Hepatocyte (in vitro differentiated cells): Measurements from ENCODE around the gene CENPU. TPM values are rescaled to one million over a fixed set of nuclear protein-coding genes. Genes with fewer than 3 reads are reported as not detected.

Experiments
- DNase-seq: peaks from one replicate; pipeline ENCODE4 v3.0.0-alpha.2; 2016; ENCODE audit warnings: low spot score
- H2AFZ ChIP-seq: fragments of 200-600 bp; sonication (generic); 2 replicates; pipeline ENCODE4 v1.6.0; 2016; ENCODE audit warnings: antibody characterized with exemption, mild to moderate bottlenecking
- H3K27ac ChIP-seq: fragments of 200-600 bp; sonication (generic); 2 replicates; pipeline ENCODE4 v1.5.1; 2016; ENCODE audit warnings: mild to moderate bottlenecking
- H3K27me3 ChIP-seq: fragments of 200-600 bp; sonication (generic); 2 replicates; pipeline ENCODE4 v1.6.1; 2016
- H3K36me3 ChIP-seq: fragments of 200-600 bp; sonication (generic); replicated peaks from 2 replicates; pipeline ENCODE4 v1.5.1; 2016; ENCODE audit warnings: low read depth; ENCODE audit not compliant: insufficient read depth
- H3K4me1 ChIP-seq: fragments of 200-600 bp; sonication (generic); 2 replicates; pipeline ENCODE4 v1.5.1; 2016; ENCODE audit warnings: mild to moderate bottlenecking, moderate library complexity; ENCODE audit not compliant: insufficient read depth
- H3K4me2 ChIP-seq: fragments of 200-600 bp; sonication (generic); 2 replicates; pipeline ENCODE4 v1.6.0; 2016
- H3K4me3 ChIP-seq: fragments of 200-600 bp; sonication (generic); 2 replicates; pipeline ENCODE4 v1.5.1; 2016; ENCODE audit warnings: mild to moderate bottlenecking
- H3K79me2 ChIP-seq: fragments of 200-600 bp; sonication (generic); 2 replicates; pipeline ENCODE4 v1.6.0; 2017; ENCODE audit warnings: mild to moderate bottlenecking
- H3K9me2 ChIP-seq: fragments of 200-600 bp; sonication (generic); replicated peaks from 2 replicates; pipeline ENCODE4 v1.6.0; 2017; ENCODE audit warnings: mild to moderate bottlenecking; ENCODE audit not compliant: insufficient read depth
- H3K9me3 ChIP-seq: fragments of 200-600 bp; sonication (generic); 2 replicates; pipeline ENCODE4 v1.5.1; 2016; ENCODE audit warnings: low read depth, mild to moderate bottlenecking
- H4K20me1 ChIP-seq: fragments of 200-600 bp; sonication (generic); 2 replicates; pipeline ENCODE4 v1.6.0; 2016; ENCODE audit warnings: mild to moderate bottlenecking; ENCODE audit not compliant: insufficient read depth, poor library complexity, severe bottlenecking
- EZH2 ChIP-seq: fragments of 200-600 bp; sonication (generic); IDR thresholded peaks from 2 replicates; pipeline ENCODE4 v1.6.1; 2016; ENCODE audit warnings: antibody characterized with exemption, mild to moderate bottlenecking, borderline replicate concordance
- EZH2phosphoT487 ChIP-seq: fragments of 200-600 bp; sonication (generic); IDR thresholded peaks from one replicate; pipeline ENCODE4 v1.6.1; 2018; ENCODE audit warnings: antibody characterized with exemption, mild to moderate bottlenecking, low read depth, moderate library complexity; ENCODE audit not compliant: unreplicated experiment, severe bottlenecking
- WGBS: methylation state at CpG from one replicate; pipeline ENCODE4 v1.1.6; 2016; ENCODE audit warnings: low lambda C conversion rate; ENCODE audit errors: missing lambda C conversion rate; 5-methylcytosine and 5-hydroxymethylcytosine counted together
- polyA plus RNA-seq: library from polyadenylated mRNA; unstranded; fragments of >200 nt; fragmentation: Nextera tagmentation; extraction: Ambion mirVana; gene quantifications from 2 replicates; pipeline ENCODE4 v1.2.1, GENCODE V29; 2016
- total RNA-seq: library from RNA; depleted of rRNA; stranded (reverse); fragments of >200 nt; gene quantifications from 2 replicates; pipeline ENCODE4 v1.2.3, GENCODE V29; 2014
- TF ChIP-seq, protein P1 (sequence below): fragments of 200-600 bp; sonication (generic); IDR thresholded peaks from 2 replicates; pipeline ENCODE4 v1.5.1; 2016; ENCODE audit warnings: antibody characterized with exemption, mild to moderate bottlenecking; ENCODE audit not compliant: poor library complexity

CENPU gene
- total and polyA plus RNA-seq, 2 experiments from 2014 or later: 7.8 to 10.0 TPM

DNA sequence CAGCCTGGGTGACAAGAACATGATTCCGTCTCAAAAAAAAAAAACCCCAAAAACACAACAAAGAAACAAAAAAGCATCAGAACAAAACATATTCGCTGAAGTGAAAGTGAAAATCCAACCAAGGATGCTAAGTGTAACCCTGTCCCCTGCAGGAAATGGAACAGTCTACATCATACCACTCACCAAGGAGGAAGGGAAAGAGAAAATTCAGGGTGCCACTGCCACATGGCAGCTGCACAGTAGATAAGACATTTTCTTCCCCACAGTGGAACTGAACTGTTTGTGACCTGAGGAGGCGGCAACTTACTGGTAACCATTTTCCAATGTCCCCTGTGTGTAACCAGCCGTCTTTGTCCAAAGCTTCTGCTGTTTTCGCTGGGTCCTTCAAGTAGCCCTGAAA, 28.2 kb upstream of the CENPU start:
- Histone ChIP-seq H4K20me1 (no peaks in the 10 kb centered on the region), H2AFZ (no peak overlapping the region), H3K4me1 (no peaks in the 10 kb centered on the region), H3K4me3 (no peak overlapping the region), H3K9me3 (no peaks in the 10 kb centered on the region), H3K9me2 (no peaks in the 10 kb centered on the region), H3K27me3 (no peaks in the 10 kb centered on the region), H3K79me2 (no peaks in the 10 kb centered on the region), H3K4me2 (no peak overlapping the region), H3K27ac (no peak overlapping the region), H3K36me3 (no peaks in the 10 kb centered on the region)
- TF ChIP-seq EZH2phosphoT487: no peak
- TF ChIP-seq EZH2: no peak
- TF ChIP-seq, protein P1, sequence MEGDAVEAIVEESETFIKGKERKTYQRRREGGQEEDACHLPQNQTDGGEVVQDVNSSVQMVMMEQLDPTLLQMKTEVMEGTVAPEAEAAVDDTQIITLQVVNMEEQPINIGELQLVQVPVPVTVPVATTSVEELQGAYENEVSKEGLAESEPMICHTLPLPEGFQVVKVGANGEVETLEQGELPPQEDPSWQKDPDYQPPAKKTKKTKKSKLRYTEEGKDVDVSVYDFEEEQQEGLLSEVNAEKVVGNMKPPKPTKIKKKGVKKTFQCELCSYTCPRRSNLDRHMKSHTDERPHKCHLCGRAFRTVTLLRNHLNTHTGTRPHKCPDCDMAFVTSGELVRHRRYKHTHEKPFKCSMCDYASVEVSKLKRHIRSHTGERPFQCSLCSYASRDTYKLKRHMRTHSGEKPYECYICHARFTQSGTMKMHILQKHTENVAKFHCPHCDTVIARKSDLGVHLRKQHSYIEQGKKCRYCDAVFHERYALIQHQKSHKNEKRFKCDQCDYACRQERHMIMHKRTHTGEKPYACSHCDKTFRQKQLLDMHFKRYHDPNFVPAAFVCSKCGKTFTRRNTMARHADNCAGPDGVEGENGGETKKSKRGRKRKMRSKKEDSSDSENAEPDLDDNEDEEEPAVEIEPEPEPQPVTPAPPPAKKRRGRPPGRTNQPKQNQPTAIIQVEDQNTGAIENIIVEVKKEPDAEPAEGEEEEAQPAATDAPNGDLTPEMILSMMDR: no peak
- no peak for DNase-seq
- 96% methylated on average over 5 of the region's 5 CpGs for WGBS

DNA sequence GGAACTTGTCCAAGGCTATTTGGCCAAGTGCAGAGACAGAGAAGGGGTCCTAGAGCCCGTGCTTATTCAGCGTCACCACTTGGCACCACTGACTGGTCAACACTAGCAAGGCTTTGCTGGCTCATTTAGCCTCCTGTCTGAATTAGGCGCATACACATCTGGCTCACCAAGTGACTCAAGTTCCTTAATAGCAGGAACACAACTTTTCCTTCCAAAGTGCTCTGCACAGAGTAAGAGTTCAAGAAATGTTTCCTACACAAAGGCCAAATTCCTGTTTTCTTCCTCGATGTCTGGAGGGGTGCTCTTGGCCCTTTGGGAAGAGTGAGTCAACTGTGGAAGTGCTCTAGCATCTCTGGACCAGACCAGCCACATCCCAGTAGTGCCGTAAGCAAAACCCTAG, 26.8 kb upstream of the CENPU start:
- DNase-seq: no peak
- no peaks in the 10 kb centered on the region for H3K9me2 ChIP-seq
- no peak overlapping the region for H3K27ac ChIP-seq
- H3K4me2 ChIP-seq: no peak overlapping the region
- H4K20me1 ChIP-seq: no peaks in the 10 kb centered on the region
- H3K4me3 ChIP-seq: no peak overlapping the region
- no peak overlapping the region for H2AFZ ChIP-seq
- peaks cover 1% of the 10 kb centered on the region for H3K4me1 ChIP-seq
- no peaks in the 10 kb centered on the region for H3K9me3 ChIP-seq
- H3K79me2 ChIP-seq: no peaks in the 10 kb centered on the region
- no peaks in the 10 kb centered on the region for H3K27me3 ChIP-seq
- H3K36me3 ChIP-seq: no peaks in the 10 kb centered on the region
- 98% methylated on average over 5 of the region's 5 CpGs for WGBS
- TF ChIP-seq EZH2phosphoT487: no peak
- TF ChIP-seq, protein P1: no peak
- TF ChIP-seq EZH2: no peak

DNA sequence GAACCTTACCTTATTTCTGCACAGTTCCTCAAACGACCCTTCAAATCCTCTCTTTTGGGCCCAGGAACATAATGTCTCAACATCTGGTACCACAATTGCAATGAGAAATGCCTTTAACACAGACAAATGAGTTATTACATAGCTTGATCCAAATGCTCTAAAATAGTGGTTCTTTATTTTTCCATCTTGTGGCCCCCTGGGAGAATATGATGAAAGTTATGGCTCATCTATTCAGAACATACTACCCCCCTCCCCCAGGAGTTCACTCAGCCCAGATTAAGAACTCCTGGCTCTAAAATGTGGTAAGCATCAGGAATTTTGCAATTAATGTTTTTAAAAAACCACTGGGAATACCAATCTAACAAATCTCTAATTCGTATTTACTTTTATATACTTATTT, 23.9 kb upstream of the CENPU start:
- no peak overlapping the region for H2AFZ ChIP-seq
- no peak for DNase-seq
- TF ChIP-seq EZH2: no peak
- TF ChIP-seq EZH2phosphoT487: no peak
- TF ChIP-seq, protein P1: no peak
- H3K27ac ChIP-seq: peak overlapping the region; percentile 7
- WGBS: 63% methylated on average over 2 of the region's 2 CpGs
- no peaks in the 10 kb centered on the region for H3K9me3 ChIP-seq
- H3K4me3 ChIP-seq: no peak overlapping the region
- H4K20me1 ChIP-seq: no peaks in the 10 kb centered on the region
- H3K79me2 ChIP-seq: no peaks in the 10 kb centered on the region
- H3K4me2 ChIP-seq: no peak overlapping the region
- H3K9me2 ChIP-seq: no peaks in the 10 kb centered on the region
- peaks cover 3% of the 10 kb centered on the region for H3K36me3 ChIP-seq
- H3K27me3 ChIP-seq: no peaks in the 10 kb centered on the region
- H3K4me1 ChIP-seq: peaks cover 3% of the 10 kb centered on the region

DNA sequence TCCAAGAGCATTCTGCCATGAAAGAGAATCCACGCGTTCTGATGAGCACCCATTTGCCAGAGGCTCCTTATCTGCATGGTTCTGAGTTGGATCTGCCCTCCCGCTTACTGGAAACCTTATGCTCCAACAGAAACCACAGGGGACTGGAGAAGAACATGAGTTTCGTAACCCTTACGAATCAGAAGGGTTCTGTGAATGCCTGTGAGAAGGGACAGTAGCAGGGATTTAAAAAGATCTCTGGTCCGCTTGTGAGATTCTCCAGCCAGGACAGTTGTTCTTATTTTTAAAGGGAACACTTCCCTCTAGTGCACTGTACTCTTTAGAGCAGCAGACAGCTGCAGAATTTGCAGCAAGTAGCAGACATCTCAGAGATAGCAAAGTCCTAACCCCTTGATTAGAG, 22.5 kb upstream of the CENPU start:
- WGBS: 63% methylated on average over 6 of the region's 6 CpGs
- Histone ChIP-seq H3K27me3 (no peaks in the 10 kb centered on the region), H3K4me3 (no peak overlapping the region), H3K9me2 (no peaks in the 10 kb centered on the region), H4K20me1 (no peaks in the 10 kb centered on the region), H3K27ac (peak overlapping the region; percentile 68), H2AFZ (no peak overlapping the region), H3K4me1 (peaks cover 3% of the 10 kb centered on the region), H3K36me3 (peaks cover 3% of the 10 kb centered on the region), H3K9me3 (no peaks in the 10 kb centered on the region), H3K79me2 (no peaks in the 10 kb centered on the region), H3K4me2 (no peak overlapping the region)
- DNase-seq: peak; percentile 49
- no peak for TF ChIP-seq EZH2
- TF ChIP-seq, protein P1: no peak
- TF ChIP-seq EZH2phosphoT487: no peak
